GM20000 (cell line): Measurements from ENCODE around the gene RHOT2.

Source experiments
- DNase-seq: peaks from one replicate; pipeline ENCODE4 v3.0.0; 2012; ENCODE audit warnings: low spot score
- CTCF ChIP-seq: IDR thresholded peaks from 2 replicates; pipeline ENCODE4 v1.5.1; 2012; ENCODE audit warnings: mild to moderate bottlenecking, control low read depth; ENCODE audit errors: extremely low read depth, missing control alignments

Gene RHOT2

GRCh38 chr16:660459-661183, 7.3 kb upstream of the RHOT2 start:
- peak; percentile 47 for TF ChIP-seq CTCF
- peak; percentile 97 for DNase-seq

- DNase-seq, result no peak
- TF ChIP-seq CTCF, result no peak
Measured at GRCh38 chr16:661184-661821, 6.6 kb upstream of the RHOT2 start.

- TF ChIP-seq CTCF, result no peak
- DNase-seq, result no peak
Measured at GRCh38 chr16:662095-662494, 5.8 kb upstream of the RHOT2 start.

- no peak for DNase-seq
- no peak for TF ChIP-seq CTCF
Measured at GRCh38 chr16:662597-662996, 5.3 kb upstream of the RHOT2 start.

- TF ChIP-seq CTCF, result no peak
- no peak for DNase-seq
Measured at GRCh38 chr16:666572-666971, 1.4 kb upstream of the RHOT2 start.

GRCh38 chr16:667113-667779, 686 bp upstream of the RHOT2 start:
- no peak for TF ChIP-seq CTCF
- no peak for DNase-seq

GRCh38 chr16:668519-669171, 713 bp downstream of the RHOT2 start:
- no peak for DNase-seq
- no peak for TF ChIP-seq CTCF
